RWPE2 (cell line): ENCODE results near the gene IGFLR1.
A peak's percentile ranks its signal among the peaks of the same experiment; 100 is the strongest.

ENCODE experiments used
- ATAC-seq: fragments of 200-7000 bp; cut with Tn5 transposase; 3 replicates; pipeline ENCODE4 v1.9.1; 2021; ENCODE audit warnings: low read depth
- DNase-seq: peaks from one replicate; pipeline ENCODE4 v3.0.0-alpha.2; 2020; ENCODE audit warnings: low spot score
- H3K27ac ChIP-seq: fragments of 450-650 bp; 2 replicates; pipeline ENCODE4 v1.5.1; 2017; ENCODE audit warnings: mild to moderate bottlenecking; ENCODE audit not compliant: poor library complexity, severe bottlenecking
- H3K27me3 ChIP-seq: fragments of 250-450 bp; sonication (Bioruptor Pico); 2 replicates; pipeline ENCODE4 v1.5.1; 2021; ENCODE audit warnings: mild to moderate bottlenecking, moderate library complexity; ENCODE audit not compliant: insufficient read depth, poor library complexity, severe bottlenecking
- H3K36me3 ChIP-seq: fragments of 250-450 bp; sonication (Bioruptor Pico); 2 replicates; pipeline ENCODE4 v1.5.1; 2020; ENCODE audit warnings: low read depth, mild to moderate bottlenecking, moderate library complexity
- H3K4me1 ChIP-seq: fragments of 250-450 bp; sonication (Bioruptor Pico); 2 replicates; pipeline ENCODE4 v1.5.1; 2021; ENCODE audit warnings: mild to moderate bottlenecking, moderate library complexity; ENCODE audit not compliant: insufficient read depth, poor library complexity, severe bottlenecking
- H3K4me3 ChIP-seq: fragments of 250-450 bp; sonication (Bioruptor Pico); 2 replicates; pipeline ENCODE4 v1.5.1; 2021; ENCODE audit warnings: mild to moderate bottlenecking, moderate library complexity; ENCODE audit not compliant: severe bottlenecking
- H3K9me3 ChIP-seq: fragments of 250-450 bp; sonication (Bioruptor Pico); 2 replicates; pipeline ENCODE4 v1.5.1; 2021; ENCODE audit warnings: mild to moderate bottlenecking, moderate library complexity; ENCODE audit not compliant: severe bottlenecking
- TF ChIP-seq, protein P1 (sequence below): fragments of 450-650 bp; IDR thresholded peaks from one replicate; pipeline ENCODE4 v1.5.1; 2017; ENCODE audit warnings: mild to moderate bottlenecking, moderate library complexity; ENCODE audit not compliant: poor library complexity, severe bottlenecking

Gene IGFLR1

DNA sequence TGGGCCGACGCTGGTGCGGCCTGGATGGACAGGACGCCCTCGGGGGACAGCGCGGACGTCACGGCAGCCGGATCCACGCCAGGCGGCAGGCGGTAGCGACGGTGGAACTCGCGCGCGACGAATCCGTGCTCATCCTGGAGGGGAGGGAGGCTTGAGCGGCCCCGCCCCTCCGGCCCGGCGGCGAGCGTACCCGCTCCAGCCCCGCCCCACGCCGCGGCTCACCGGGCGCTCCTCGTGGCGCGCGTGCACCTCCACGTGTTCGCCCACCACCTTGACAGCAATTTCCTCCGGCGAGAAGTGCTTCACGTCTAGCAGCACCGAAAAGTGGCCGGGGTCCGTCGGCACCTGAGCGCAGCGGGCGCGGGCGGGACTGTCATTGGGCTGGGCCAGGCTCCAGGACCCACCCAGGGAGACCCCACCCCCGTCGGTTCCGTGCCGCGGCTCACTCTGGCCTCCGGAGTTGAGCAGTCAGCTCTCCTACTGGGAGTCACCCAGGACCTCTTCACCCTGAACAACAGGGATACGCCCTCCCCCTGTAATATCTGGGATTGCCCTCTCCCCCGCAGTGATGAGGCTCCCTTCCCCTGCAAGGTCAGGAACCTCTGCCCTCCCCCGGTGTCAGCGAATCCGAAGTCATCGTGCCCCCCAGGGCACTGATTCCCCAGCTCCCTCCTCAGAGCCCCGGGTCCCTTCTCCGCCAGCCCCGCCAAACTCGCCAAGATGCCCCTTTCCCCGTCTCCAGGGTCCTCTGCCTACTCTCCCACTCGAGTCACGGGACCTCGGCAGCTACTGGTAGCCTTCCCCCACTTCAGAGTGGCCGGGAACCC lies 13.5 kb upstream of the IGFLR1 start:
- DNase-seq, result peak; percentile 61

DNA sequence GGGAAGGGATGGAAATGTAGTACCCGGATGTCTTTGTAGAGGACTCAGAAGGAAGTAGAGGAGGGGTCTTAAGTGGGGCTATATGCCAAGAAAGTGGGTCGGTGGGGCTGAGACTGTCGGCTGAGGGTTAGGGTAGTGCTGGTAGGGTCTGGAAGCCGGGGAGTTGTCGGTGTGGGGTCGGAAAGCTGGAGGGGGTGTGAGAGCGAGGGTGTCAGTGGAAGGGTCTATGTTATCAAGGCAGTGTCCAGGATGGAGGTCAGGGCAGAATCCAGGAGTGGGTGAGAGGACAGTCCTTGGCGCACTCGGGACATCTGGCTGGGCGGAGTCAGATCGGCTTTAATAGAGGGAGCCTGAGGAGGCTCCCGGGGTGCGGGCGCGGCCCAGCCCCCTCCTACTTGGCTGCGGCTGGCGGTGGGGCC lies 12.9 kb upstream of the IGFLR1 start:
- Histone ChIP-seq H3K4me1 (no peaks in the 10 kb centered on the region), H3K4me3 (no peak overlapping the region), H3K27ac (no peak overlapping the region), H3K36me3 (peaks cover 13% of the 10 kb centered on the region), H3K9me3 (no peaks in the 10 kb centered on the region), H3K27me3 (no peaks in the 10 kb centered on the region)
- peak; percentile 42 for DNase-seq
- no peak for ATAC-seq
- TF ChIP-seq, protein P1, sequence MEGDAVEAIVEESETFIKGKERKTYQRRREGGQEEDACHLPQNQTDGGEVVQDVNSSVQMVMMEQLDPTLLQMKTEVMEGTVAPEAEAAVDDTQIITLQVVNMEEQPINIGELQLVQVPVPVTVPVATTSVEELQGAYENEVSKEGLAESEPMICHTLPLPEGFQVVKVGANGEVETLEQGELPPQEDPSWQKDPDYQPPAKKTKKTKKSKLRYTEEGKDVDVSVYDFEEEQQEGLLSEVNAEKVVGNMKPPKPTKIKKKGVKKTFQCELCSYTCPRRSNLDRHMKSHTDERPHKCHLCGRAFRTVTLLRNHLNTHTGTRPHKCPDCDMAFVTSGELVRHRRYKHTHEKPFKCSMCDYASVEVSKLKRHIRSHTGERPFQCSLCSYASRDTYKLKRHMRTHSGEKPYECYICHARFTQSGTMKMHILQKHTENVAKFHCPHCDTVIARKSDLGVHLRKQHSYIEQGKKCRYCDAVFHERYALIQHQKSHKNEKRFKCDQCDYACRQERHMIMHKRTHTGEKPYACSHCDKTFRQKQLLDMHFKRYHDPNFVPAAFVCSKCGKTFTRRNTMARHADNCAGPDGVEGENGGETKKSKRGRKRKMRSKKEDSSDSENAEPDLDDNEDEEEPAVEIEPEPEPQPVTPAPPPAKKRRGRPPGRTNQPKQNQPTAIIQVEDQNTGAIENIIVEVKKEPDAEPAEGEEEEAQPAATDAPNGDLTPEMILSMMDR, result no peak

More for the DNA sequence above, 13.5 kb upstream of the IGFLR1 start:
- Histone ChIP-seq H3K4me3 (no peak overlapping the region), H3K4me1 (no peaks in the 10 kb centered on the region), H3K27me3 (no peaks in the 10 kb centered on the region), H3K36me3 (peaks cover 19% of the 10 kb centered on the region), H3K27ac (no peak overlapping the region), H3K9me3 (no peaks in the 10 kb centered on the region)
- TF ChIP-seq, protein P1, result no peak
- ATAC-seq, result no peak

DNA sequence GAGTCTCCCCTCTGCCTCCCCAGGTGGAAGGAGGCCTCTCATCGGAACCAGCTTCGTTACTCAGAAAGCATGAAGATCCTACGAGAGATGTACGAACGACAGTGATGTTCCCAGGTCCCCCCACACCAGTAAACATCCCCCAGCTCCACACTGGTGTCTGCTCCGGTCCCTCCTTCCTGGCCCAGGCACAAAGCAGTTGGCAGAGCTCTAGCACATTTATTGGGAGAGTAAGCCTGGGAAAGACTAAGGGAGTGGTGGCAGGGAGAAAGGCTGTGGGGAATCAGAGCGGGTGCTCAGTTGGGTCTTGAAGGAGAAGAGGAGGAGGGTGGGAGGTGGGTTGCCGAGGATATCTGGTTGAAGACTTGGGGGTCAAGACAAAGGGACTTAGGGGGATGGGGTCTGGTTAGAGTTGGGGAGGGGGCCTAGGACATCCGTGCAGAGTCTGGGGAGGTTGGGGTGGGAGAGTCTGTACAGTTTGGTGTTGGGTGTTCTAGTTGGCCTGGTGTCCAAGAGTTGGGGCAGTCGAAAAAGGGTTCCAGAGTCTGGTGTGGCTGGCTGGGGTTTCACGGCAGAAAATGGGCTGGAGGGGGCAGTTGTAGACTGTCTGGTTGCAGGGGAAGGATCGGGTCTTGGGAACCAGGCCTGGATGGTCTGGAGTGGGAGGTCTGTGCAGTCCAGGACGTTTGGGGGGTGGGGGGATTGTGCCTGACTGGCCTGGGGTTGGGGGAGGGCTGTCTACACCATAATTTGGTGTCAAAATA lies 12.3 kb upstream of the IGFLR1 start:
- no peak overlapping the region for H3K4me3 ChIP-seq
- H3K27me3 ChIP-seq, result no peaks in the 10 kb centered on the region
- H3K9me3 ChIP-seq, result no peaks in the 10 kb centered on the region
- H3K4me1 ChIP-seq, result no peaks in the 10 kb centered on the region
- DNase-seq (no peak), ATAC-seq (no peak)
- H3K27ac ChIP-seq, result no peak overlapping the region
- TF ChIP-seq, protein P1, result no peak
- H3K36me3 ChIP-seq, result peaks cover 7% of the 10 kb centered on the region

DNA sequence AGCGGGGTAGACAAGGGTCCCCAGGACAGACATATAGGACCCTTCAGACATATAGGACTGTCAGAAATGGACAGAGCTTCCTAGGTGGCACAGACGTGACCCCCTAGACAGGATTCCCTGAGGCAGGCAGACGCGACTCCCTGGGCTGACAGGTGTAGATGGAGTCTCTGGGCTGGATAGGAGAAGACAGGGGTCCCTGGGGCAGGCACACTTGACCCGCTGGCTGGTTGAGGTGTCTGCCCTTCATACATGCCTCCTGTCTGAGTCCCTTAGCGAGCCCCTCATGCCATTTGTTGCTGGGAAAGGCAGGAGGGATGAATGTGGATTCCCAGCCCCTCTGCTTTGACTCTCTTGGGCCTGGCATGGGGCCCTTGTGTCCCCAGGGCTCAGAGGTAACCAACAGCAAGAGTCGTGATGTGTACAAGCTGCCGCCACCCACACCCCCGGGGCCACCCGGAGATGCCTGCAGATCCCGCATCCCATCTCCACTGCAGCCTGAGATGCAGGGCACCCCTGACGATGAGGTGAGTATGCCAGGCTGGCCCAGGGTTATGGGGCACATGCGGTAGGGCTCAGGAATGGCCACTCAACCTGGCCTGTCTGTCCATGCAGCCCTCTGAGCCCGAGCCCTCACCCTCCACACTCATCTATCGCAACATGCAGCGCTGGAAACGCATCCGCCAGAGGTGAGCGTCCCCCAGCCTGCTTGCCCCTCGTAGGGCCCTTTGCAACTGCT lies 11.6 kb upstream of the IGFLR1 start:
- Histone ChIP-seq H3K4me3 (no peak overlapping the region), H3K4me1 (no peaks in the 10 kb centered on the region), H3K27ac (no peak overlapping the region), H3K9me3 (no peaks in the 10 kb centered on the region), H3K36me3 (no peaks in the 10 kb centered on the region), H3K27me3 (no peaks in the 10 kb centered on the region)
- no peak for ATAC-seq
- peak; percentile 45 for DNase-seq
- TF ChIP-seq, protein P1, result no peak
